ENCODE results near the gene VCY1B. TPM values are rescaled to one million over a fixed set of nuclear protein-coding genes. Genes with fewer than 3 reads are reported as not detected.
"Not testable (repeated sequence)": the region's sequence is repeated elsewhere in the genome, so short reads cannot be mapped to it uniquely, and the experiment has no call there.

VCY1B gene
- total RNA-seq, result not detected in 3 replicates
- long read RNA-seq, result 0 reads

DNA sequence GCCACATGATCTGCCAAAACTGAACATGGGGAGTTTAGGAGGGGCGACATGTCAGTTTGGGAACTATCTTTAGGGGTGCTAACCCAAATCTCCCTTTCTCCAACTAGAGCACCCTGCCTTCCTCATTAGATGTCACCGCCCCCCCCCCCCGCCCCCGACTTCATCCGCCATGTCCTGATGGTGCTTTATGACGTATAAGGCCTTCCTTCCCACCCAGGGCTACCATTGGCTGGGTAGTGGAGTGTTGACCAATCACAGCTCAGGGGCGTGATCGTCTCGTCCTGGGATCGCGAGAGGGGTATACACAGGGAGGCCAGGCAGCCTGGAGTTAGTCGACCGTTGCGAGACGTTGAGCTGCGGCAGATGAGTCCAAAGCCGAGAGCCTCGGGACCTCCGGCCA lies at the start of gene VCY1B:
TSS of gene VCY1B (plus strand) at position 301 of the 400 bp plus-strand sequence. CDS start at position 364, 63 bp downstream.
- not testable (repeated sequence) for H3K27me3 Mint-ChIP-seq (ENCODE audit: low read depth); H3K9me3 Mint-ChIP-seq (ENCODE audit: low read depth); H3K4me3 Mint-ChIP-seq (ENCODE audit: unreplicated experiment); H3K36me3 Mint-ChIP-seq (ENCODE audit: low read depth); H3K27ac Mint-ChIP-seq (ENCODE audit: unreplicated experiment); H3K4me1 Mint-ChIP-seq (ENCODE audit: low read depth); DNase-seq (ENCODE audit: low spot score)

DNA sequence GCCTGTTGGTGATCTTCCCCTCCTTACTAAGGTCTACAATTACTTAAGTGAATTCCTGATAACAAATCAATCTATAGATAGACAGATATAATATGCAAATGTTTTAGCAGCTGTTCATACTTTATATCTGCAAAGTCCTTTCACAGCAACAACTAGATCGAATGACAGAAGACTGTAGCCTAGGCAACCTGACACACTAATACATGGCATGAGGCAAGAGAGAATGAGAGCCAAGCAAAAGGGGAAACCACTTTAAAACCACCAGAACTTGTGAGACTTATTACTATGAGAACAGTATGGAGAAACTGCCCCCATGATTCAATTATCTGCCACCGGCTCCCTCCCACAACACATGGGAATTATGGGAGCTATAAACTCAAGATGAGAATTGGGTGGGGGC lies 44.1 kb upstream of the VCY1B start:
- not testable (repeated sequence) for H3K4me3 Mint-ChIP-seq (ENCODE audit: unreplicated experiment); H3K27me3 Mint-ChIP-seq (ENCODE audit: low read depth); H3K36me3 Mint-ChIP-seq (ENCODE audit: low read depth); H3K4me1 Mint-ChIP-seq (ENCODE audit: low read depth); DNase-seq (ENCODE audit: low spot score); H3K27ac Mint-ChIP-seq (ENCODE audit: unreplicated experiment); H3K9me3 Mint-ChIP-seq (ENCODE audit: low read depth)

DNA sequence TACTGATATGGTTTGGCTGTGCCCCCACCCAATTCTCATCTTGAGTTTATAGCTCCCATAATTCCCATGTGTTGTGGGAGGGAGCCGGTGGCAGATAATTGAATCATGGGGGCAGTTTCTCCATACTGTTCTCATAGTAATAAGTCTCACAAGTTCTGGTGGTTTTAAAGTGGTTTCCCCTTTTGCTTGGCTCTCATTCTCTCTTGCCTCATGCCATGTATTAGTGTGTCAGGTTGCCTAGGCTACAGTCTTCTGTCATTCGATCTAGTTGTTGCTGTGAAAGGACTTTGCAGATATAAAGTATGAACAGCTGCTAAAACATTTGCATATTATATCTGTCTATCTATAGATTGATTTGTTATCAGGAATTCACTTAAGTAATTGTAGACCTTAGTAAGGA lies 25.6 kb upstream of the VCY1B start:
- not testable (repeated sequence) for DNase-seq (ENCODE audit: low spot score); H3K36me3 Mint-ChIP-seq (ENCODE audit: low read depth); H3K9me3 Mint-ChIP-seq (ENCODE audit: low read depth); H3K4me3 Mint-ChIP-seq (ENCODE audit: unreplicated experiment); H3K27ac Mint-ChIP-seq (ENCODE audit: unreplicated experiment); H3K27me3 Mint-ChIP-seq (ENCODE audit: low read depth); H3K4me1 Mint-ChIP-seq (ENCODE audit: low read depth)

DNA sequence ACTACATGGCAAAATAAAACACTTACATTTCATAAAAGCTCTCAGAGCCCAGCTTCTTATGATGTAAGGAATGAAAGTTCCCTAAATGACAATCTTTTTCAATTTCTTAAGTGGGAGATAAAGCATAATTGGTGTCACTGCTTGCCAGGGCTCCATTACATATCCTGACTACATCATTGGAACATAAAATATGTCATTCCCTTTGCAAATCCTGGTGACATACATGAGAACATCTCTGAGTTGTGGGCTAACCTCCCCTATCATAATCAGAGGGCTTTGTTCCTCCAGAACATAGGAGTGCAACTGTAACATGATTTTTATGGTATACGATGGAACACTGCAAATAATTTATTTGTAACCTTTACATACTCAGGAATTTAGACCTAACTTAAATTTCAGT lies 29.9 kb downstream of the VCY1B start:
- DNase-seq (ENCODE audit: low spot score), result no peak
- Mint-ChIP-seq H3K27me3 (ENCODE audit: low read depth) (no peaks in the 10 kb centered on the region), H3K27ac (ENCODE audit: unreplicated experiment) (no peak overlapping the region), H3K36me3 (ENCODE audit: low read depth) (no peaks in the 10 kb centered on the region), H3K4me3 (ENCODE audit: unreplicated experiment) (no peak overlapping the region), H3K9me3 (ENCODE audit: low read depth) (no peaks in the 10 kb centered on the region), H3K4me1 (ENCODE audit: low read depth) (no peaks in the 10 kb centered on the region)
- TF ChIP-seq, protein P1, sequence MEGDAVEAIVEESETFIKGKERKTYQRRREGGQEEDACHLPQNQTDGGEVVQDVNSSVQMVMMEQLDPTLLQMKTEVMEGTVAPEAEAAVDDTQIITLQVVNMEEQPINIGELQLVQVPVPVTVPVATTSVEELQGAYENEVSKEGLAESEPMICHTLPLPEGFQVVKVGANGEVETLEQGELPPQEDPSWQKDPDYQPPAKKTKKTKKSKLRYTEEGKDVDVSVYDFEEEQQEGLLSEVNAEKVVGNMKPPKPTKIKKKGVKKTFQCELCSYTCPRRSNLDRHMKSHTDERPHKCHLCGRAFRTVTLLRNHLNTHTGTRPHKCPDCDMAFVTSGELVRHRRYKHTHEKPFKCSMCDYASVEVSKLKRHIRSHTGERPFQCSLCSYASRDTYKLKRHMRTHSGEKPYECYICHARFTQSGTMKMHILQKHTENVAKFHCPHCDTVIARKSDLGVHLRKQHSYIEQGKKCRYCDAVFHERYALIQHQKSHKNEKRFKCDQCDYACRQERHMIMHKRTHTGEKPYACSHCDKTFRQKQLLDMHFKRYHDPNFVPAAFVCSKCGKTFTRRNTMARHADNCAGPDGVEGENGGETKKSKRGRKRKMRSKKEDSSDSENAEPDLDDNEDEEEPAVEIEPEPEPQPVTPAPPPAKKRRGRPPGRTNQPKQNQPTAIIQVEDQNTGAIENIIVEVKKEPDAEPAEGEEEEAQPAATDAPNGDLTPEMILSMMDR (IDR thresholded peaks at IDR 0.05), result no peak

Other genes with a start within 250 kb of the VCY1B start
- gene VCY, start 69.8 kb upstream of the VCY1B start, total RNA-seq, result not detected in 3 replicates